ENCODE data around the gene ATP6V0D1. TPM values are rescaled to one million over a fixed set of nuclear protein-coding genes. Genes with fewer than 3 reads are reported as not detected.

The ATP6V0D1 gene
- polyA plus RNA-seq, 1 of the 3 experiments (the other 2 are of a cell fraction), result 135 TPM

DNA sequence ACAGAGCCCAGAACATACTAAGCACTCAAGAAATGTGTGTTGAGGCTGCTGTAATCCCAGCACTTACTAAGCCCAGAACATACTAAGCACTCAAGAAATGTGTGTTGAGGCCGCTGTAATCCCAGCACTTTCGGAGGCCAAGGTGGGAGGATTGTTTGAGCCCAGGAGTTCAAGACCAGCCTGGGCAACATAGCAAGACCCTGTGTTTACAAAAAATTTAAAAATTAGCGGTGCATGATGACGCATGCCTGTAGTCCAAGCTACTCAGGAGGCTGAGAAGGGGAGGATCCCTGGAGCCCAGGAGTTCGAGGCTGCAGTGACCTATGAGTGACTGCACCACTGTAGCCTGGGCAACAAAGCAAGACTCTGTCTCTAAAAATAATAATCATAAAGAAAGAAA is 57.9 kb downstream of the ATP6V0D1 start (continued):
- TF ChIP-seq, protein P1, sequence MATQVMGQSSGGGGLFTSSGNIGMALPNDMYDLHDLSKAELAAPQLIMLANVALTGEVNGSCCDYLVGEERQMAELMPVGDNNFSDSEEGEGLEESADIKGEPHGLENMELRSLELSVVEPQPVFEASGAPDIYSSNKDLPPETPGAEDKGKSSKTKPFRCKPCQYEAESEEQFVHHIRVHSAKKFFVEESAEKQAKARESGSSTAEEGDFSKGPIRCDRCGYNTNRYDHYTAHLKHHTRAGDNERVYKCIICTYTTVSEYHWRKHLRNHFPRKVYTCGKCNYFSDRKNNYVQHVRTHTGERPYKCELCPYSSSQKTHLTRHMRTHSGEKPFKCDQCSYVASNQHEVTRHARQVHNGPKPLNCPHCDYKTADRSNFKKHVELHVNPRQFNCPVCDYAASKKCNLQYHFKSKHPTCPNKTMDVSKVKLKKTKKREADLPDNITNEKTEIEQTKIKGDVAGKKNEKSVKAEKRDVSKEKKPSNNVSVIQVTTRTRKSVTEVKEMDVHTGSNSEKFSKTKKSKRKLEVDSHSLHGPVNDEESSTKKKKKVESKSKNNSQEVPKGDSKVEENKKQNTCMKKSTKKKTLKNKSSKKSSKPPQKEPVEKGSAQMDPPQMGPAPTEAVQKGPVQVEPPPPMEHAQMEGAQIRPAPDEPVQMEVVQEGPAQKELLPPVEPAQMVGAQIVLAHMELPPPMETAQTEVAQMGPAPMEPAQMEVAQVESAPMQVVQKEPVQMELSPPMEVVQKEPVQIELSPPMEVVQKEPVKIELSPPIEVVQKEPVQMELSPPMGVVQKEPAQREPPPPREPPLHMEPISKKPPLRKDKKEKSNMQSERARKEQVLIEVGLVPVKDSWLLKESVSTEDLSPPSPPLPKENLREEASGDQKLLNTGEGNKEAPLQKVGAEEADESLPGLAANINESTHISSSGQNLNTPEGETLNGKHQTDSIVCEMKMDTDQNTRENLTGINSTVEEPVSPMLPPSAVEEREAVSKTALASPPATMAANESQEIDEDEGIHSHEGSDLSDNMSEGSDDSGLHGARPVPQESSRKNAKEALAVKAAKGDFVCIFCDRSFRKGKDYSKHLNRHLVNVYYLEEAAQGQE (IDR thresholded peaks at IDR 0.05; ENCODE audit: low read depth, low read length), result no peak

DNA sequence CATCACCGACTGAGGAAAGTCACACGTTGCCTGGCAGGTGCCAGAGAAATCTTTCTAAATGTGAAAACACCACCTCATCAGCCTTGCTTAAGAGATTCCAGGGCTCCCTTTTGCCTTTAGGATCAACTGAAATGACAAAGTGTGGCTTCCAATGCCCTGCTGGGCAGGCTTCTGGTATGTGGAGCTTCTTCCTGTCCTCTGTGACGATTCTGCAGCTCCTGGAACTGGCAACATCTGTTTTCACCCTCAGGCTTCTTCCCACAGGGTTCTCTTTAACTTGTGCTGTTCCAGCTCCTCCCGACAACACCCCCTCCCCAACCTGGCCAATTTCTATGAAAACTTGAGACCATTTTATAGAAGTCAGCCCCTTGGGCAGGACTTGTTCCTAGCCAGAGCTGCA is 59.9 kb downstream of the ATP6V0D1 start:
- 71% methylated on average over 4 of the region's 4 CpGs for WGBS (ENCODE audit: low lambda C conversion rate)
- Histone ChIP-seq H3K4me3 (ENCODE audit: low read depth in 2 of 2, low read length in 1 of 2) (no peak overlapping the region), H3K4me1 (ENCODE audit: control insufficient read depth in 1 of 2, insufficient read depth in 2 of 2, low read depth in 1 of 2, low read length in 1 of 2) (no peaks in the 10 kb centered on the region; a peak in 1 of 4 replicates), H3K4me2 (no peak overlapping the region), H3K27me3 (ENCODE audit: insufficient read depth) (no peaks in the 10 kb centered on the region; the same call in 1 of the 2 replicates), H3K9ac (no peak overlapping the region), H3F3A (replicated peaks; ENCODE audit: insufficient read depth) (no peaks in the 10 kb centered on the region), H3K36me3 (replicated peaks in 1 of 2; ENCODE audit: control insufficient read depth in 1 of 2, insufficient read depth in 2 of 2, low read length in 1 of 2) (no peaks in the 10 kb centered on the region), H2AFZ (ENCODE audit: low read depth) (no peak overlapping the region), H3K9me2 (no peaks in the 10 kb centered on the region), H3K27ac (ENCODE audit: low read depth in 2 of 2, low read length in 1 of 2) (no peak overlapping the region), H4K20me1 (ENCODE audit: insufficient read depth) (no peaks in the 10 kb centered on the region), H3K9me3 (no peaks in the 10 kb centered on the region), H3K79me2 (ENCODE audit: insufficient read depth) (peaks cover 5% of the 10 kb centered on the region; the same call in 1 of the 2 replicates)
- TF ChIP-seq NRF1 (IDR thresholded peaks at IDR 0.05; ENCODE audit: low read depth, low read length), result no peak
- TF ChIP-seq, protein P2, sequence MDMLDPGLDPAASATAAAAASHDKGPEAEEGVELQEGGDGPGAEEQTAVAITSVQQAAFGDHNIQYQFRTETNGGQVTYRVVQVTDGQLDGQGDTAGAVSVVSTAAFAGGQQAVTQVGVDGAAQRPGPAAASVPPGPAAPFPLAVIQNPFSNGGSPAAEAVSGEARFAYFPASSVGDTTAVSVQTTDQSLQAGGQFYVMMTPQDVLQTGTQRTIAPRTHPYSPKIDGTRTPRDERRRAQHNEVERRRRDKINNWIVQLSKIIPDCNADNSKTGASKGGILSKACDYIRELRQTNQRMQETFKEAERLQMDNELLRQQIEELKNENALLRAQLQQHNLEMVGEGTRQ (IDR thresholded peaks at IDR 0.05; ENCODE audit: borderline replicate concordance, low read depth, low read length), result no peak
- no peak for TF ChIP-seq TCF12 (IDR thresholded peaks at IDR 0.05)
- TF ChIP-seq, protein P3, sequence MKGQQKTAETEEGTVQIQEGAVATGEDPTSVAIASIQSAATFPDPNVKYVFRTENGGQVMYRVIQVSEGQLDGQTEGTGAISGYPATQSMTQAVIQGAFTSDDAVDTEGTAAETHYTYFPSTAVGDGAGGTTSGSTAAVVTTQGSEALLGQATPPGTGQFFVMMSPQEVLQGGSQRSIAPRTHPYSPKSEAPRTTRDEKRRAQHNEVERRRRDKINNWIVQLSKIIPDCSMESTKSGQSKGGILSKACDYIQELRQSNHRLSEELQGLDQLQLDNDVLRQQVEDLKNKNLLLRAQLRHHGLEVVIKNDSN (IDR thresholded peaks at IDR 0.05; ENCODE audit: borderline replicate concordance, low read depth), result no peak
- no peak for TF ChIP-seq FOXM1 (IDR thresholded peaks at IDR 0.05; ENCODE audit: low read depth)
- TF ChIP-seq, protein P1 (IDR thresholded peaks at IDR 0.05; ENCODE audit: low read depth, low read length), result no peak
- TF ChIP-seq RAD21 (IDR thresholded peaks at IDR 0.05; ENCODE audit: low read length), result no peak
- TF ChIP-seq, protein P4, sequence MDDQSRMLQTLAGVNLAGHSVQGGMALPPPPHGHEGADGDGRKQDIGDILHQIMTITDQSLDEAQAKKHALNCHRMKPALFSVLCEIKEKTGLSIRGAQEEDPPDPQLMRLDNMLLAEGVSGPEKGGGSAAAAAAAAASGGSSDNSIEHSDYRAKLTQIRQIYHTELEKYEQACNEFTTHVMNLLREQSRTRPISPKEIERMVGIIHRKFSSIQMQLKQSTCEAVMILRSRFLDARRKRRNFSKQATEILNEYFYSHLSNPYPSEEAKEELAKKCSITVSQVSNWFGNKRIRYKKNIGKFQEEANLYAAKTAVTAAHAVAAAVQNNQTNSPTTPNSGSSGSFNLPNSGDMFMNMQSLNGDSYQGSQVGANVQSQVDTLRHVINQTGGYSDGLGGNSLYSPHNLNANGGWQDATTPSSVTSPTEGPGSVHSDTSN (IDR thresholded peaks at IDR 0.05), result no peak
- ChIA-PET CTCF (interaction anchor here (0.6 to 1.3 kb wide), 3 partner anchors 39 to 160 kb away, joined by 3 to 4 read pairs (median 3); no protein-coding TSS in a partner anchor), POLR2A (no interaction called here)
- no peak for DNase-seq

Measured in SK-N-SH (cell line).